Right renal cortex interstitium (tissue), 3 donors: Measurements from ENCODE around the gene SSX2. TPM values are rescaled to one million over a fixed set of nuclear protein-coding genes. Genes with fewer than 3 reads are reported as not detected.
"Not testable (repeated sequence)": the region's sequence is repeated elsewhere in the genome, so short reads cannot be mapped to it uniquely, and the experiment has no call there.

ENCODE experiments used
- DNase-seq, 3 donors: peaks; one replicate each; pipeline ENCODE4 v3.0.0-alpha.2; 2013; ENCODE audit warnings: low read depth in 3 of 3, low spot score in 2 of 3
- polyA plus RNA-seq, 3 donors: library from polyadenylated mRNA; unstranded; fragments of 120-200 nt; gene quantifications; one replicate each; pipeline ENCODE4 v1.2.1, GENCODE V29; 2013; ENCODE audit not compliant: insufficient read length in 3 of 3

The SSX2 gene
- polyA plus RNA-seq, result not detected

- DNase-seq, result not testable (repeated sequence)
Measured at GRCh38 chrX:52707078-52707477, at the start of gene SSX2. TSS of gene SSX2 (minus strand) at chrX:52707178. CDS start at chrX:52705749, 1,429 bp downstream.

- DNase-seq, result not testable (repeated sequence)
Measured at GRCh38 chrX:52750952-52751351, 44.0 kb upstream of the SSX2 start, which contains the start of gene SSX2B. TSS of gene SSX2B (plus strand) at chrX:52751252. CDS start at chrX:52752681, 1,429 bp downstream.

- not testable (repeated sequence) for DNase-seq
Measured at GRCh38 chrX:52692034-52692433, 14.9 kb downstream of the SSX2 start.

- DNase-seq, result not testable (repeated sequence)
Measured at GRCh38 chrX:52662218-52662617, 44.8 kb downstream of the SSX2 start.

- DNase-seq, result not testable (repeated sequence)
Measured at GRCh38 chrX:52655475-52655874, 51.5 kb downstream of the SSX2 start.

- DNase-seq, result not testable (repeated sequence)
Measured at GRCh38 chrX:52654800-52655199, 52.2 kb downstream of the SSX2 start, which contains the start of gene SSX7. TSS of gene SSX7 (minus strand) at chrX:52654900. CDS start at chrX:52653472, 1,428 bp downstream.

GRCh38 chrX:52650676-52651075, 56.3 kb downstream of the SSX2 start:
- DNase-seq, result peak in 1 of 3 donors; percentile 1

GRCh38 chrX:52648956-52649355, 58.0 kb downstream of the SSX2 start:
- DNase-seq, result not testable (repeated sequence)

Other genes starting within 250 kb of the SSX2 start
- not detected for gene XAGE1A, start 211.4 kb downstream of the SSX2 start, polyA plus RNA-seq
- not detected for gene XAGE1B, start 190.1 kb downstream of the SSX2 start, polyA plus RNA-seq
- gene SSX7, start 52.3 kb downstream of the SSX2 start, polyA plus RNA-seq, result not detected
- under 1 TPM in 1 of 3 donors, not detected in 2; 0.17 TPM for gene SSX2B, start 44.1 kb upstream of the SSX2 start, polyA plus RNA-seq
- not detected for gene SPANXN5, start 90.2 kb upstream of the SSX2 start, polyA plus RNA-seq
- gene XAGE5, start 104.1 kb upstream of the SSX2 start, polyA plus RNA-seq, result not detected
- not detected for gene XAGE3, start 160.9 kb upstream of the SSX2 start, polyA plus RNA-seq
- 10 to 100 TPM in 2 of 3 donors, 1 to 10 TPM in 1; 9.9 to 17.5 (median 14.1) TPM for gene FAM156B, start 190.2 kb upstream of the SSX2 start, polyA plus RNA-seq